Epithelial cell of umbilical artery (primary cell): ENCODE data around the gene PLEKHO1. TPM values are rescaled to one million over a fixed set of nuclear protein-coding genes. Genes with fewer than 3 reads are reported as not detected.

Experiments used
- total RNA-seq: library from RNA; depleted of rRNA; stranded (reverse); fragments of >200 nt; gene quantifications from 2 replicates; pipeline ENCODE4 v1.2.3, GENCODE V29; 2014

Gene PLEKHO1
- total RNA-seq, result 48.4 and 50.2 TPM in 2 replicates

GRCh38 chr1:150149271-150150132, at the start of gene PLEKHO1:
PLEKHO1 (plus strand) TSS chr1:150149916; CDS start chr1:150150258, 342 bp downstream.

Other genes starting within 250 kb of the PLEKHO1 start
- 2.3 and 4.9 TPM in 2 replicates for gene SV2A, start 232.1 kb upstream of the PLEKHO1 start, total RNA-seq
- 8.8 and 9.3 TPM in 2 replicates for gene SF3B4, start 222.1 kb upstream of the PLEKHO1 start, total RNA-seq
- gene MTMR11, start 213.0 kb upstream of the PLEKHO1 start, total RNA-seq, result 3.9 and 4.9 TPM in 2 replicates
- 9.7 and 14.0 TPM in 2 replicates for gene OTUD7B, start 139.2 kb upstream of the PLEKHO1 start, total RNA-seq
- gene VPS45, start 82.1 kb upstream of the PLEKHO1 start, total RNA-seq, result 23.1 and 32.5 TPM in 2 replicates
- 33.8 and 41.5 TPM in 2 replicates for gene ANP32E, start 86.2 kb downstream of the PLEKHO1 start, total RNA-seq
- not detected in 2 replicates for gene CA14, start 107.9 kb downstream of the PLEKHO1 start, total RNA-seq
- gene APH1A, start 119.1 kb downstream of the PLEKHO1 start, total RNA-seq, result 109 and 134 TPM in 2 replicates
- gene C1orf54, start 122.9 kb downstream of the PLEKHO1 start, total RNA-seq, result 41.2 and 74.7 TPM in 2 replicates
- 0.61 and 0.65 TPM in 2 replicates for gene CIART, start 132.6 kb downstream of the PLEKHO1 start, total RNA-seq
- gene MRPS21, start 143.9 kb downstream of the PLEKHO1 start, total RNA-seq, result 52.0 and 80.7 TPM in 2 replicates
- gene PRPF3, start 171.6 kb downstream of the PLEKHO1 start, total RNA-seq, result 34.8 and 52.0 TPM in 2 replicates
- gene RPRD2, start 214.2 kb downstream of the PLEKHO1 start, total RNA-seq, result 5.2 and 7.4 TPM in 2 replicates